ENCODE measurements around the gene SAV1.

SAV1 gene

DNA sequence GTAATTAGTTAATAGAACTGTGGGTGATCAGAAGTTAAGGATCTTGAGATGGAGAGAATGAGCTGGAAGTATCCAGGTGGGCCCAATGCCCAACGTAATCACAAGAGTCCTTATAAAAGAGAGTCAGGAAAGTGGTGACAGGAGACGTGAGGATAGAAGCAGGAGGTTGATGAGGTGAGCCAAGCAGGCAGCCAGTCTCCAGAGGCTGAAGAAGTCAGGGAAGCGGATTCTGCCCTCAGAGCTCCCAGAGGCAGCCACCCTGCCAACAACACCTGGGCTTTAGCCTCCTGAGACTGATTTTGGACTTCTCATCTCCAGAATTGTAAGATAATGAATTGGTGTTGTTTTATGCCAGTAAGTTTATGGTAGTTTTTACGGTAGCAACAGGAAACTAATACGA is 10.1 kb upstream of the SAV1 start:
- Histone ChIP-seq H3K36me3 (ENCODE audit: control insufficient read depth, insufficient read depth, low read length) (no peaks in the 10 kb centered on the region), H3K4me1 (ENCODE audit: control insufficient read depth, insufficient read depth, low read length) (no peaks in the 10 kb centered on the region), H3K27me3 (ENCODE audit: control insufficient read depth, insufficient read depth, low read length) (no peaks in the 10 kb centered on the region), H3K27ac (ENCODE audit: low read depth, low read length) (no peak overlapping the region), H3K9ac (ENCODE audit: low read depth, low read length) (no peak overlapping the region), H3K4me3 (ENCODE audit: low read depth, low read length) (no peak overlapping the region), H3K9me3 (ENCODE audit: control insufficient read depth, insufficient read depth, low read length) (no peaks in the 10 kb centered on the region)

DNA sequence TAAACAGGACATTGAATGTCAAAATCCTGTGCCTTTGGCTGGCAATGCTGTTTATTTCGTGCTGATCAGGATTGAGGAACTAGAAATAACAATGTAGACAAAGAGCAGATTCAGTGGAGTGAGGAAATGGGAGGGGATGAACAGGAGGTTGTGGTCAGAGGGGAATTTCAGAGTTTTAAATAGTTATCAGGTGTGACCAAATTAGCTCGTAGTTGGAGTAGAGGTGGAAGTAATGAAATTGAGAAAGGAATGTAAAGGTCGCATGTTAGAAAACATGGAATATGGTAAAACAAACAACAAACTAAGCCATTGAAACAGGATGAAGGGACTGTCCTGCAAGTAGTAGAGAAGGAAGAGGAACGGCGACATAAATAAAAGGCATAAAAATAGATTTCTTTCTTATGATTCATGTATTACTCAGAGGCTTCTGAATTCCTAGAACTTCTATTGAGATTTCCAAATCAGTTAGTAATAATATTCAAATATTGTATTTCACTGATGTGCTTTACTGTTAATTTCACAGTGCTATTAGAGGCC is 9.5 kb upstream of the SAV1 start:
- H3K4me3 ChIP-seq (ENCODE audit: low read depth, low read length), result no peak overlapping the region
- no peaks in the 10 kb centered on the region for H3K4me1 ChIP-seq (ENCODE audit: control insufficient read depth, insufficient read depth, low read length)
- H3K9me3 ChIP-seq (ENCODE audit: control insufficient read depth, insufficient read depth, low read length), result no peaks in the 10 kb centered on the region
- H3K27ac ChIP-seq (ENCODE audit: low read depth, low read length), result no peak overlapping the region
- H3K27me3 ChIP-seq (ENCODE audit: control insufficient read depth, insufficient read depth, low read length), result no peaks in the 10 kb centered on the region
- H3K36me3 ChIP-seq (ENCODE audit: control insufficient read depth, insufficient read depth, low read length), result no peaks in the 10 kb centered on the region
- H3K9ac ChIP-seq (ENCODE audit: low read depth, low read length), result no peak overlapping the region

DNA sequence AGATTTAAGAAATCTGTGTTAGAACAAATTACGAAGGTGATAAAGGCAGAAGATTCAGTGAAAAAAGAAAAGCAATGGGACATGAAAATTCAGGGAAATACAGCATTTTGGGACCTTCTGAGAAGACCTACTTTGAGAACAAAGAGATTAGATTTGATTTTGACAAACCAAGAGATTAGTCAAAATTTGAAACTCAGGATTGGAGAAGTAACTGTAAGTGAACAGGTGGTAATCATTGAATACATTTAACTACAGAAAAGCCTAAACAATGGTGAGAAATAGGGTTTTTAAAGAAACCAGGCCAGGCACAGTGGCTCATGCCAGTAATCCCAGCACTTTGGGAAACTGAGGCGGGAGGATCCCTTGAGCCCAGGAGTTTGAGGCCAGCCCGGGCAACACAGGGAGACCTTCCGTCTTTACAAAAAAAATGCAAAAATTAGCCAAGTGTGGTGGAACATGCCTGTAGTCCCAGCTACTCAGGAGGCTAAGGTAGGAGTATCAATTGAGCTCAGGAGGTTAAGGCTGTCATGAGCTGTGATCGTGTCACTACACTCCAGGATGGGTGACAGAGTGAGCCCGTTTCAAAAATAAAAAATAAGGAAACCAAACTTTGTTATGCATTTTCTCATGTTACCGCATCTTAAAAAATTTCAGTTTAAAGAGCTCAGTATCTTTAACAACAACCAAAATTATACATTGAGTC is 8.9 kb upstream of the SAV1 start:
- no peak overlapping the region for H3K4me3 ChIP-seq (ENCODE audit: low read depth, low read length)
- H3K9ac ChIP-seq (ENCODE audit: low read depth, low read length), result no peak overlapping the region
- H3K4me1 ChIP-seq (ENCODE audit: control insufficient read depth, insufficient read depth, low read length), result no peaks in the 10 kb centered on the region
- no peaks in the 10 kb centered on the region for H3K9me3 ChIP-seq (ENCODE audit: control insufficient read depth, insufficient read depth, low read length)
- no peak overlapping the region for H3K27ac ChIP-seq (ENCODE audit: low read depth, low read length)
- H3K36me3 ChIP-seq (ENCODE audit: control insufficient read depth, insufficient read depth, low read length), result no peaks in the 10 kb centered on the region
- no peaks in the 10 kb centered on the region for H3K27me3 ChIP-seq (ENCODE audit: control insufficient read depth, insufficient read depth, low read length)

DNA sequence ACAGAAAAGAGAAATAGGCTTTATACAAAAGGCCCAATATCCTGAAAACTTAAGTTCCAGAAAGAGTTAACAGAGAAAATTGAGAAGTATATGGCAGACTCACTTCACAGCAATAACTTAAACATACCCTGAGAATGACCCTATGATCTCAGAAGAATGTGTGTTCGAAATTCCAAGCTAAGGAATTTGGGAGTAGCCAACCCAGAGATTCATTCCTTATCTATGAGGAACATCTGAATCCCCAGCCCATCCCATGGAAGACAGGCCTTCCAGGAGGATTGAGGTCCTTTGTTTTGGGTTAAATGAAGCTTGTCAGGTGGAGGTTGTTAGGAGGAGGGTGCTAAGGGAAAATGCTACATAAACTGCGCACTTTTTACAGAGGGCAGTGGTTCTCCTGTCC is 7.5 kb upstream of the SAV1 start:
- no peak overlapping the region for H3K9ac ChIP-seq (ENCODE audit: low read depth, low read length)
- peaks cover 6% of the 10 kb centered on the region for H3K4me1 ChIP-seq (ENCODE audit: control insufficient read depth, insufficient read depth, low read length)
- no peak overlapping the region for H3K4me3 ChIP-seq (ENCODE audit: low read depth, low read length)
- no peaks in the 10 kb centered on the region for H3K9me3 ChIP-seq (ENCODE audit: control insufficient read depth, insufficient read depth, low read length)
- no peak overlapping the region for H3K27ac ChIP-seq (ENCODE audit: low read depth, low read length)
- H3K36me3 ChIP-seq (ENCODE audit: control insufficient read depth, insufficient read depth, low read length), result no peaks in the 10 kb centered on the region
- no peaks in the 10 kb centered on the region for H3K27me3 ChIP-seq (ENCODE audit: control insufficient read depth, insufficient read depth, low read length)

DNA sequence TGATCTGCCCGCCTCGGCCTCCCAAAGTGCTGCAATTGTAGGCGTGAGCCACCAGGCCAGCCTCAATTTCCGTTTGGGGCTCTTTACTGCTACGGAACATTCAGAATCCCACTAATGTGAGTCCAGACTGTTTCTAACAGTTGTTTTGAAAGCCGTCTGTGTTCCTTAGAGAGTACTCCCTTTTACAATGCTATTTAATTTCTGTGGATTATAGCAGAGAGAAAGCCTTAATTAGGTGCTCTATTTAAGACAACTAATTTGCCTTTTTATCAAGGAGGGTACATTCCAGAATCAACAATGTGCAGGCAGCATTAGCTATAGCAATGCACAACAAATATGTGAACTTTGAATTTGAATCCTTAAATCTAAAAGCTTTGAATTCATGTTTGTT is 2.8 kb upstream of the SAV1 start:
- Histone ChIP-seq H3K9ac (ENCODE audit: low read depth, low read length) (peak overlapping the region; percentile 47; the same call in 1 of the 2 replicates), H3K4me3 (ENCODE audit: low read depth, low read length) (no peak overlapping the region), H3K4me1 (ENCODE audit: control insufficient read depth, insufficient read depth, low read length) (peaks cover 25% of the 10 kb centered on the region), H3K9me3 (ENCODE audit: control insufficient read depth, insufficient read depth, low read length) (no peaks in the 10 kb centered on the region), H3K36me3 (ENCODE audit: control insufficient read depth, insufficient read depth, low read length) (no peaks in the 10 kb centered on the region), H3K27ac (ENCODE audit: low read depth, low read length) (peak overlapping the region; percentile 44), H3K27me3 (ENCODE audit: control insufficient read depth, insufficient read depth, low read length) (no peaks in the 10 kb centered on the region)

DNA sequence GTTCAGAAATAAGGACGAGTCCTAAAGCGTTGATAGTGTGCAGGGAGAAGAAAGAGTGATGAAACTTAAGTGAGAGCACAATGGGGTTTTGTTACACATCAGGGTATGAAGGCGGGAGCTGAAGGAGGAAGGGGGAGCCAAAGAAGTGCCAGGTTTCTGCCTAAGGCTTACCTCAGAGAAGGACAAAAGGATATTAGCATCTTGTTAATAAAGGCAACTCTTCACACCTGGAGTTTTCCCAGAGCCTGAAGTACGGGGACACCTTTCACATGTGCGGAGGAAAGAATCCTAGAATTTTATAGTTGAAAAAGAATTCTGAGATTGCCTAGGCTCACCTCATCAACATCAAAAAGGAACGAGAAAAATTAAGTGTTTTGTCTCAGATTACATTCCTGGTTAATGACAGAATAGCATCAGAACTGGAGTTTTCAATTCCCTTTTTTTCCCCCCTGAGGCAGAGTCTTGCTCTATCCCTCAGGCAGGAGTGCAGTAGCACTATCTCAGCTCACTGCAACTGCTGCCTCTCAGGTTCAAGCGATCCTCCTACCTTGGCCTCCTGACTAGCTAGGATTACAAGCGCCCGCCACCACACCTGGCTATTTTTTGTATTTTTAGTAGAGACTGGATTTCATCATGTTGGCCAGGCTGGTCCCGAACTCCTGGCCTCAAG is 2.2 kb upstream of the SAV1 start:
- Histone ChIP-seq H3K9ac (ENCODE audit: low read depth, low read length) (peak overlapping the region; percentile 47), H3K27me3 (ENCODE audit: control insufficient read depth, insufficient read depth, low read length) (no peaks in the 10 kb centered on the region), H3K9me3 (ENCODE audit: control insufficient read depth, insufficient read depth, low read length) (no peaks in the 10 kb centered on the region), H3K36me3 (ENCODE audit: control insufficient read depth, insufficient read depth, low read length) (no peaks in the 10 kb centered on the region), H3K4me1 (ENCODE audit: control insufficient read depth, insufficient read depth, low read length) (peaks cover 25% of the 10 kb centered on the region), H3K4me3 (ENCODE audit: low read depth, low read length) (peak overlapping the region; percentile 78), H3K27ac (ENCODE audit: low read depth, low read length) (peak overlapping the region; percentile 44)

DNA sequence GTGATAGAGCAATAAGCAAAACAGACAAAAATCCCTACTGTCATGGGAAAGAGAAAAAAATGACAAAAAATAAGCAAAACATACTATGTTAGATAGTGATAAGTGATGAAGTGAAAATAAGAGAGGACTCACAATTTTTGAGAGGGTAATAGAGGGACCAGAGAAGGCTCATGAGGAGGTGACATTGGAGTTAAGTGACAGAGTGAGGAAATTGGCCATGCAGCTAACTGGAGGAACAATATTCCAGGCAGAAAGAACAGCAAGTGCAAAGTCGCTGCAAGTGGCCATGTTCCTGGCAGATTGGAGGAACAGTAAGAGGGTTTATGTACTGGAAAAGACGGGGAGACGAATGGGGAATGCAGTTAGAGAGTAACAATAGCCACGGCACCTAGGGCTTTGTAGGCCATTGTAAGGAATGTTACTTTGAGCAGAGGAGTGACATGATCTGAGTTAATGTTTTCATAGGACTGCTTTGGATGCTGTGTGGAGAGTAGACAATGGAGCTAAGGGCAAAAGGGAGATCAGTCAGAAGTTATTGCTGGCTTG is 1.4 kb upstream of the SAV1 start:
- Histone ChIP-seq H3K4me3 (ENCODE audit: low read depth, low read length) (peak overlapping the region; percentile 78), H3K36me3 (ENCODE audit: control insufficient read depth, insufficient read depth, low read length) (peaks cover 4% of the 10 kb centered on the region), H3K9me3 (ENCODE audit: control insufficient read depth, insufficient read depth, low read length) (no peaks in the 10 kb centered on the region), H3K27ac (ENCODE audit: low read depth, low read length) (peak overlapping the region; percentile 44), H3K4me1 (ENCODE audit: control insufficient read depth, insufficient read depth, low read length) (peaks cover 25% of the 10 kb centered on the region), H3K9ac (ENCODE audit: low read depth, low read length) (peak overlapping the region; percentile 47), H3K27me3 (ENCODE audit: control insufficient read depth, insufficient read depth, low read length) (no peaks in the 10 kb centered on the region)

DNA sequence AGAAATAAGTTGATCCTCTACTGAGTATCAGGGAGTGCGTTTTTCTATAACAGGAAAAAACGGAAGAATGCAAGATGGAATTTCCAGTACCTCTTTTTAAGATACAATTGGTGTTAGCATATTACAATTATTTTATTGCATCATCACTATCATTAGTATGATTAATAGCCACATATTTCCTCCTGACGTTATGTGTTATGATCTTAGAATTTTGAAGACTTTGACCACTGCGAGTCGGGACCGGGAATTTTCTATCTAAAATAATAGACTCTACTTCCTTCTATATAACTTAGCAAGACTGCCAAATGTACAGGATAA is 679 bp upstream of the SAV1 start:
- Histone ChIP-seq H3K27ac (ENCODE audit: low read depth, low read length) (peak overlapping the region; percentile 95), H3K27me3 (ENCODE audit: control insufficient read depth, insufficient read depth, low read length) (no peaks in the 10 kb centered on the region), H3K9ac (ENCODE audit: low read depth, low read length) (peak overlapping the region; percentile 93), H3K4me1 (ENCODE audit: control insufficient read depth, insufficient read depth, low read length) (peaks cover 25% of the 10 kb centered on the region), H3K4me3 (ENCODE audit: low read depth, low read length) (peak overlapping the region; percentile 78), H3K9me3 (ENCODE audit: control insufficient read depth, insufficient read depth, low read length) (no peaks in the 10 kb centered on the region), H3K36me3 (ENCODE audit: control insufficient read depth, insufficient read depth, low read length) (peaks cover 11% of the 10 kb centered on the region)

DNA sequence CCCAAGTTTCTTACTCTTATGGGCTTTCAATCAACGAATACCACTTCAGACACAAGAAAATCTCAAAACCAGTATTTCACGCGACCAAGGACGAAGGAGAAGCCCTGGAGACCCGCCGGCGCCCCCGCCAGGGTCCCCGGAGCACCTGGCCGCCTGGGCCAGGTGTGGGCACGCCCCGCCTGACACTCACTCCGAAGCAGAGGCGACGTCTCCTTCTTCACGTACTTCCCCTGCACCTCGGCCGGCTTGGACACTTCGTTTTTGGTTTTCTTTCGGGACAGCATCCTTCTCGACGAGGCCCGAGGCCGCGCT is 466 bp downstream of the SAV1 start:
- H3K27ac ChIP-seq (ENCODE audit: low read depth, low read length), result peak overlapping the region; percentile 95
- H3K36me3 ChIP-seq (ENCODE audit: control insufficient read depth, insufficient read depth, low read length), result peaks cover 15% of the 10 kb centered on the region
- peak overlapping the region; percentile 93 for H3K9ac ChIP-seq (ENCODE audit: low read depth, low read length)
- peak overlapping the region; percentile 78 for H3K4me3 ChIP-seq (ENCODE audit: low read depth, low read length)
- H3K27me3 ChIP-seq (ENCODE audit: control insufficient read depth, insufficient read depth, low read length), result no peaks in the 10 kb centered on the region
- H3K9me3 ChIP-seq (ENCODE audit: control insufficient read depth, insufficient read depth, low read length), result no peaks in the 10 kb centered on the region
- H3K4me1 ChIP-seq (ENCODE audit: control insufficient read depth, insufficient read depth, low read length), result peaks cover 25% of the 10 kb centered on the region

DNA sequence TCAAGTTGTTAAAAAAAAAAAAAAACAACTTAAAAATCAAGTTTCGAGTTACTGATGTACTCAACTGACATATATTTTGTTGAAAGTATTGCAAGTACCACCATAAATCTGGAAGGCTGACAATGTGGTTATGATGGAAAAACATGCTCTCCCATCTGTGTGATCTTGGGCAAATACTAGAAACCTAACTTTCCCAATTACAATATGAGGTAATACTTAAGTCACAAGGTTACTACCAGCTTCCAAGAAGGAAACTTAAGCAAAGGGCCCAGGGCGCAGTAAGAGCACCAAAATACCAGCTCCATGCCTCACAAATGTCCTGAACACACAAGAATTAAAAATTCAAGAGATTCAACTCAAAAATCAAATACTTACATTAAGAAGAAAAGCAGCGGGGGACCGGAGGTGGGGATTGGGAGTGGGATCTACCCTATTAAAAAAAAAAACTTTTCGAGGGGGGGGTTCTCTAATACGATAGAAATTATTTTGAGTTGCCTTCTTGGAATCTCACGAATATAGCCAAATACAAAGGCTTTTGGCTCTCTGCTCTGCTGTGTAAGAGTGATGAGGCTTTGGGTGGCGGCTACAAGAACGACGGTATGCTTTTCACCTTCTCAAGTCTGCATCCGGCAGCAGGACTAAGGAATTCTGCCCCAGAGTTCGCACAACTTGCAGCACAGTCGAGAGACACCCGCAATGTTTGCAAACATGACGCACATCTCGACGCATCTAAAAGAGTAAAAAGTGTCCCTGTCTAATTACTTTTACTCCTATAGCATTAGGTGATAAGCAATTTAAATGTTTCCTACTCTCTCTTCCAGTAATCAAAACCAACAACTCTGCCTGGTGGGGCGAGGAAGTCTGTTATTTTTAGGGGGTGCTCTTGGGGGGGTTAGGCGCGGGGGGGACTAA is 1.1 kb downstream of the SAV1 start:
- Histone ChIP-seq H3K27me3 (ENCODE audit: control insufficient read depth, insufficient read depth, low read length) (no peaks in the 10 kb centered on the region), H3K4me1 (ENCODE audit: control insufficient read depth, insufficient read depth, low read length) (peaks cover 25% of the 10 kb centered on the region), H3K27ac (ENCODE audit: low read depth, low read length) (peak overlapping the region; percentile 95), H3K36me3 (ENCODE audit: control insufficient read depth, insufficient read depth, low read length) (peaks cover 15% of the 10 kb centered on the region), H3K4me3 (ENCODE audit: low read depth, low read length) (peak overlapping the region; percentile 78), H3K9ac (ENCODE audit: low read depth, low read length) (peak overlapping the region; percentile 93), H3K9me3 (ENCODE audit: control insufficient read depth, insufficient read depth, low read length) (no peaks in the 10 kb centered on the region)
